NCI-H1930 (cell line): ENCODE results near the gene TAS2R39.

Experiments
- DNase-seq, 2 experiments: peaks; one replicate each; lab custom pipeline; 2025; lab: John Stamatoyannopoulos, UW

The TAS2R39 gene

DNA sequence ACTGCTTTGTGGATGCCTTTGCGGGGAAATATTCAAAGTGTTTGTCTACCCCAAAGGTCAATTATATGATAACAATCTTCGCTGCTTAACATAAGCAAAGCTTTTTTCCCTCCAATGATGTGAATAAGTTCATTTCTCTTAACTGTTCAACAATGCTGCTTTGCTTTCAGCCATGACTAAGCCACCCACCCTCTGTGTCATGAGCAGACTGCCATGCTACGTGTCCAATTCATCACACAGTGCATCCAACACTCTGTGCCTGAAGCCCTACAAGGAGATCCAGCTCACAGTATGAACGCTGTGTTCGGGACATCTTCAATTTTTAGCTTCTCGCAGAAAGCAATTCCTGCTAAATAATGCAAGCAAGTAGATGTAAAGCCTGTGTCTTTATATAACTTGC is 32.9 kb downstream of the TAS2R39 start:
- no peak for DNase-seq

GRCh38 chr7:143216686-143217085 is 33.5 kb downstream of the TAS2R39 start:
- no peak for DNase-seq

DNA sequence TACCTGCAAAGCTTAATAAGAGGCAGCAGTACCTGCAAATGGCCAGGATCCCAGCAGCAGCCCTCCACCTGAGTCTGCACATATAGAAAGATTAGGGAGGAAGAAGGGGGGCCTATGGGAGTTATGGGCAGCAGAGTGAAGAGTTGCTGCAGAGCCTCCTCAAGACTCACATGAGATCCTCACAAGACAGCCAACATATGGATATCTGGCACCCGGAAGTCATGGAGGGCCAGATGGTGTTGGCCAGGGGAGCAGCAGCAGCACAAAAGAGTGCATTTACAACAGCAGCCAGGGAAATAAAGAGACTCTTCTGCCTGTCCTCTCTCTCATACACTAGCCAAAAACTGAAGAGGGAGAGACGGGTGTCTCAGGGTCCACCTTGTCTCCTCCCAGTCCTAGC is 34.6 kb downstream of the TAS2R39 start:
- no peak for DNase-seq

DNA sequence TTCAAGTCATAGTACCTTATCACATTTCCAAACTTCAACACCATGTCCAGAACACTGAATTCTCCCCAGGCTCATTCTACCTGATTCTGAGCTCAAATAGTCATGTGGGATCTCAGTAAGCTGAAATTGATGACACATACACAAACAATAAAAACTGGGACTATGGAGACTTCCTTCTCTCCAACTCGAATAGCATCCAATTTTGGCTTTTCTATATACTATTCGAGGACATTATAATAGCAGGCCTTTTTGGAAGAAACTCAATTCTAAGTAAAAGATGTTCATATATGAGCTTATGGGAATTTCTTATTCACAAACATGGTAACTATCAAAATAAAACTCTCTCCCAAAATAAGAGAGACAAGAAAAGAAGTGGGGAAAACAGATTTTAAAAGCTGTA is 38.1 kb downstream of the TAS2R39 start:
- no peak for DNase-seq

- no peak for DNase-seq
These were observed 38.5 kb downstream of the TAS2R39 start, which contains the start of gene TAS2R40 for GRCh38 chr7:143221737-143222136. TAS2R40 (plus strand) TSS chr7:143222037; CDS start chr7:143222079, 42 bp downstream.

DNA sequence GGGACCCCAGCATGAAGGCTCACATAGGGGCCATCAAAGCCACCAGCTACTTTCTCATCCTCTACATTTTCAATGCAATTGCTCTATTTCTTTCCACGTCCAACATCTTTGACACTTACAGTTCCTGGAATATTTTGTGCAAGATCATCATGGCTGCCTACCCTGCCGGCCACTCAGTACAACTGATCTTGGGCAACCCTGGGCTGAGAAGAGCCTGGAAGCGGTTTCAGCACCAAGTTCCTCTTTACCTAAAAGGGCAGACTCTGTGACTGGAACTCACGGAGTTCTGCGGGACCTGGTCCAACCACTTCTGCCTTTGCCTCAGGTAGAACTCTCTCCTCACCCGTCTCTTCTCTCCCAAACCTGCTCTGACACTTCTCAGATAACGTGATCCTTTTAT is 39.6 kb downstream of the TAS2R39 start:
- no peak for DNase-seq

DNA sequence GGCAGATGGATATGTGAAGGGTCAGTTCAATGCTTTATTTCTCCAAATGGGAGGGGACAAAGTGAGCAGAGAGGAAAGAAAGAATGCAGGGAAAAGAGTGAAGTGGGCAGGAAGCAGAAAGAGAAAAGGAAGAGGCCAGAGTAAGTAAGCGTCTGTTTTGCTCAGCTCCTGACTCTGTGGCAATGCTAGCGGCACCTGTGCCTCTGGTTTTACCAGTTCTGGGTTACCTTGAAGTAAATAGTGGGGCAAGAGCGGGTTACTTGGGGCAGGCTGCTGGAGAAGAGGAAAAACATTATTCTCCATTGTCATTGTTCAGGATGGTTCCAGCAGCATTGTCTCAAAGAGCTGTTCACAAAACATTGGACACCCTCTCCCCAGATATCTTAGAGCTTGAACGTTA is 40.6 kb downstream of the TAS2R39 start:
- no peak for DNase-seq

DNA sequence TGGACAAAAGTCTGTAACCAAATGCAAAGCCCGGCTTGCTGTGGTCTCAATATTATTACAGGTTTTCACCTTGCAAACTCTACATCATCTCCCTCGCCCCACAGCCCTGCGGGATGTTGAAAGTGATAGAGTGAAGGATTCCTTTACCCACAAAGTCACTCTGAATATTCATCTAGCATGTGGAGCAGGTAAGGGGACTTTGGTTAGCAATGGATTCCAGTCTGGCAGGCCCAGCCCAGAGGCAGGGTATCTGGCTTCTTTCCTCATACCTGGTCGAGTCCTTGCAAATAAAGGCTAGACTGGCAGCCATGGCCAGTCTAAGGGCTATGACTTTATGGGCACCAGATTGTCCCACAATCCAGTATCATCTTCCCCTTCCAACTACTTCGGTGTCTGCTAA is 41.8 kb downstream of the TAS2R39 start:
- DNase-seq: no peak

- DNase-seq: no peak
These were observed 44.6 kb downstream of the TAS2R39 start for GRCh38 chr7:143227806-143228205.

DNA sequence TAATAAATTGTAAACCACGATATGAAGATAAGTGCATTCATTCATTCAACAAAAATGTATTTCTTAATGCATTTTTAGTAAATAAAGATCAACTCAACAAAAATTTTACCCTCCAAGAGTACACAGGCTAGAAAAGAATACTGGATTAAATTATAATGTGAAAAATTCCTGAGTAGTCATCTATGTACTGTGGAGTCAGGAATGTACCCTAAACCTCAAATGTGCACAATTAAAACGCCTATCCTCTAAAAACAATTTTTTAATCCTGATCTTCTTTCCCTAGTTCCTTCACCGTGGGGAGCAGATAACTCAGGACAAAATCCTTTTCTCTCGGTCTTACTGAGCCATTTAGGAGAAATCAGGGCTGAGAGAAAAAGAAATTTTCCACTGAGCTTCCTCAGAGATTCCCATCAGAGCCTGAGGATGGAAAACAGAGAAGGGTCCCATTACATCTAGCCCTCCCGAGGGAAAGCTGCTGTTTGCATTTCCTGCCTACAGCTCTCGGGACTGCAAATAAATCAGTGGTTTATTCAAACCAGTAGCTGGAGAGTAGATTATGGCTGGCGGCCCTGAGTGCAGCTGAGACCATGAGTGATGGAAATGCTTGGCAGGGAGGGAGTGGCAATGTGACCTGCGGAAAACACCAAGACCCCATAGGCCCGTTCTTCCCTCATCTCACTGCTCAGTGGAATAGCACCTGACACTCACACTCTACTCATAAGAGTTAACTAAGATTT is 46.0 kb downstream of the TAS2R39 start:
- peak; percentile 56 to 59 for DNase-seq

GRCh38 chr7:143230602-143231457 is 47.6 kb downstream of the TAS2R39 start:
- no peak for DNase-seq
